ENCODE data around the gene SPATA3.

The SPATA3 gene

GRCh38 chr2:230951396-230951795 is 44.5 kb upstream of the SPATA3 start:
- H3K27ac ChIP-seq: no peak overlapping the region
- CTCF ChIA-PET: no interaction called here
- no peak for TF ChIP-seq CTCF (conservative IDR thresholded peaks at IDR 0.05; ENCODE audit: low read depth)
- POLR2A ChIA-PET (ENCODE audit: low non-redundant PET): no interaction called here
- no peak for DNase-seq (ENCODE audit: low spot score)

- no peak for TF ChIP-seq CTCF (conservative IDR thresholded peaks at IDR 0.05; ENCODE audit: low read depth)
- H3K27ac ChIP-seq: no peak overlapping the region
- CTCF ChIA-PET: interaction anchor here (0.6 kb wide), 1 partner anchor 221 kb away, joined by 3 read pairs; no protein-coding TSS in a partner anchor
- POLR2A ChIA-PET (ENCODE audit: low non-redundant PET): no interaction called here
- DNase-seq (ENCODE audit: low spot score): no peak
Observed at GRCh38 chr2:230952226-230952956, 43.5 kb upstream of the SPATA3 start.

- no peak overlapping the region for H3K27ac ChIP-seq
- DNase-seq (ENCODE audit: low spot score): no peak
- no peak for TF ChIP-seq CTCF (conservative IDR thresholded peaks at IDR 0.05; ENCODE audit: low read depth)
- ChIA-PET POLR2A (ENCODE audit: low non-redundant PET) (no interaction called here), CTCF (interaction anchor here (0.6 kb wide), 1 partner anchor 52 kb away, joined by 3 read pairs; no protein-coding TSS in a partner anchor)
Observed at GRCh38 chr2:230953845-230954244, 42.1 kb upstream of the SPATA3 start.

GRCh38 chr2:230954746-230955145 is 41.2 kb upstream of the SPATA3 start:
- DNase-seq (ENCODE audit: low spot score): no peak
- POLR2A ChIA-PET (ENCODE audit: low non-redundant PET): no interaction called here
- TF ChIP-seq CTCF (conservative IDR thresholded peaks at IDR 0.05; ENCODE audit: low read depth): no peak
- CTCF ChIA-PET: no interaction called here
- no peak overlapping the region for H3K27ac ChIP-seq

- CTCF ChIA-PET: interaction anchor here (0.5 kb wide), 1 partner anchor 795 kb away, joined by 3 read pairs; no protein-coding TSS in a partner anchor
- POLR2A ChIA-PET (ENCODE audit: low non-redundant PET): no interaction called here
- no peak overlapping the region for H3K27ac ChIP-seq
- DNase-seq (ENCODE audit: low spot score): no peak
- no peak for TF ChIP-seq CTCF (conservative IDR thresholded peaks at IDR 0.05; ENCODE audit: low read depth)
Observed at GRCh38 chr2:230955163-230955737, 40.7 kb upstream of the SPATA3 start.

- CTCF ChIA-PET: interaction anchor here (0.6 kb wide), 1 partner anchor 468 kb away, joined by 8 read pairs; no protein-coding TSS in a partner anchor
- no peak overlapping the region for H3K27ac ChIP-seq
- DNase-seq (ENCODE audit: low spot score): peak; percentile 80
- POLR2A ChIA-PET (ENCODE audit: low non-redundant PET): no interaction called here
- no peak for TF ChIP-seq CTCF (conservative IDR thresholded peaks at IDR 0.05; ENCODE audit: low read depth)
Observed at GRCh38 chr2:230956827-230957755, 38.8 kb upstream of the SPATA3 start.

Measured in RWPE1 (cell line).